ENCODE measurements around the gene IL4R. TPM values are rescaled to one million over a fixed set of nuclear protein-coding genes. Genes with fewer than 3 reads are reported as not detected.
"Not testable (repeated sequence)": the region's sequence is repeated elsewhere in the genome, so short reads cannot be mapped to it uniquely, and the experiment has no call there.

Gene IL4R
- total RNA-seq, 2 donors from 2014 or later: 30.6 to 31.6 TPM

GRCh38 chr16:27327586-27327915, 13.8 kb downstream of the IL4R start:
- Histone ChIP-seq H3K4me3 (ENCODE audit: low read length) (no peak overlapping the region), H3K9ac (ENCODE audit: extremely low read depth, low read length, poor library complexity, severe bottlenecking) (no peak overlapping the region), H3K27me3 (ENCODE audit: control insufficient read depth, insufficient read depth, low read length, poor library complexity, severe bottlenecking) (no peaks in the 10 kb centered on the region), H3K27ac (ENCODE audit: low read depth, low read length) (no peak overlapping the region), H3K4me1 (ENCODE audit: control insufficient read depth, insufficient read depth, low read length) (peaks cover 15% of the 10 kb centered on the region), H3K36me3 (ENCODE audit: control insufficient read depth, insufficient read depth, low read length) (no peaks in the 10 kb centered on the region), H3K9me3 (ENCODE audit: control insufficient read depth, low read length) (peaks cover 5% of the 10 kb centered on the region)
- Mint-ChIP-seq H3K4me1 (peaks cover 53% of the 10 kb centered on the region), H3K4me3 (peak overlapping the region; percentile 19), H3K36me3 (ENCODE audit: low read depth) (peaks cover 18% of the 10 kb centered on the region), H3K27me3 (ENCODE audit: insufficient read depth) (no peaks in the 10 kb centered on the region), H3K27ac (peak overlapping the region; percentile 85), H3K9me3 (peaks cover 3% of the 10 kb centered on the region)
- 27 to 33% methylated on average over 3 of the region's 3 CpGs for WGBS, 2 experiments (ENCODE audit: insufficient coverage in 1 of 2, insufficient read length in 1 of 2)
- DNase-seq: no peak
- no peak for TF ChIP-seq CTCF (conservative IDR thresholded peaks at IDR 0.05)

- Histone ChIP-seq H3K9ac (ENCODE audit: extremely low read depth, low read length, poor library complexity, severe bottlenecking) (no peak overlapping the region), H3K27ac (ENCODE audit: low read depth, low read length) (no peak overlapping the region), H3K4me3 (ENCODE audit: low read length) (no peak overlapping the region), H3K27me3 (ENCODE audit: control insufficient read depth, insufficient read depth, low read length, poor library complexity, severe bottlenecking) (no peaks in the 10 kb centered on the region), H3K4me1 (ENCODE audit: control insufficient read depth, insufficient read depth, low read length) (peaks cover 15% of the 10 kb centered on the region), H3K36me3 (ENCODE audit: control insufficient read depth, insufficient read depth, low read length) (no peaks in the 10 kb centered on the region), H3K9me3 (ENCODE audit: control insufficient read depth, low read length) (peaks cover 5% of the 10 kb centered on the region)
- DNase-seq: no peak
- WGBS, 2 experiments (ENCODE audit: insufficient coverage in 1 of 2, insufficient read length in 1 of 2): 94 to 95% methylated on average over 5 of the region's 5 CpGs
- H3K36me3 Mint-ChIP-seq (ENCODE audit: low read depth): peaks cover 20% of the 10 kb centered on the region
- no peak for TF ChIP-seq CTCF (conservative IDR thresholded peaks at IDR 0.05)
- peaks cover 3% of the 10 kb centered on the region for H3K9me3 Mint-ChIP-seq
- H3K4me3 Mint-ChIP-seq: no peak overlapping the region
- peaks cover 59% of the 10 kb centered on the region for H3K4me1 Mint-ChIP-seq
- H3K27me3 Mint-ChIP-seq (ENCODE audit: insufficient read depth): no peaks in the 10 kb centered on the region
- H3K27ac Mint-ChIP-seq: no peak overlapping the region
Observed at GRCh38 chr16:27328937-27329336, 15.2 kb downstream of the IL4R start.

- H3K36me3 Mint-ChIP-seq (ENCODE audit: low read depth): peaks cover 26% of the 10 kb centered on the region
- H3K4me1 Mint-ChIP-seq: peaks cover 55% of the 10 kb centered on the region
- H3K27ac ChIP-seq (ENCODE audit: low read depth, low read length); H3K9me3 Mint-ChIP-seq; H3K36me3 ChIP-seq (ENCODE audit: control insufficient read depth, insufficient read depth, low read length); H3K9me3 ChIP-seq (ENCODE audit: control insufficient read depth, low read length); H3K27me3 ChIP-seq (ENCODE audit: control insufficient read depth, insufficient read depth, low read length, poor library complexity, severe bottlenecking); H3K27me3 Mint-ChIP-seq (ENCODE audit: insufficient read depth); H3K4me3 ChIP-seq (ENCODE audit: low read length); H3K9ac ChIP-seq (ENCODE audit: extremely low read depth, low read length, poor library complexity, severe bottlenecking); H3K4me3 Mint-ChIP-seq: not testable (repeated sequence)
- DNase-seq: peak; percentile 40
- peak overlapping the region; percentile 69 for H3K27ac Mint-ChIP-seq
- WGBS, 2 experiments (ENCODE audit: insufficient coverage in 1 of 2, insufficient read length in 1 of 2): 93 to 97% methylated on average over 6 to 8 of the region's 8 CpGs
- peaks cover 14% of the 10 kb centered on the region for H3K4me1 ChIP-seq (ENCODE audit: control insufficient read depth, insufficient read depth, low read length)
Observed at GRCh38 chr16:27329376-27330079, 15.8 kb downstream of the IL4R start.

GRCh38 chr16:27330542-27330941, 16.8 kb downstream of the IL4R start:
- no peak for TF ChIP-seq CTCF (conservative IDR thresholded peaks at IDR 0.05)
- Mint-ChIP-seq H3K9me3 (peaks cover 3% of the 10 kb centered on the region), H3K27me3 (ENCODE audit: insufficient read depth) (no peaks in the 10 kb centered on the region), H3K4me1 (peaks cover 48% of the 10 kb centered on the region), H3K27ac (no peak overlapping the region), H3K4me3 (no peak overlapping the region), H3K36me3 (ENCODE audit: low read depth) (peaks cover 29% of the 10 kb centered on the region)
- peaks cover 9% of the 10 kb centered on the region for H3K4me1 ChIP-seq (ENCODE audit: control insufficient read depth, insufficient read depth, low read length)
- H3K36me3 ChIP-seq (ENCODE audit: control insufficient read depth, insufficient read depth, low read length): no peaks in the 10 kb centered on the region
- no peak overlapping the region for H3K9ac ChIP-seq (ENCODE audit: extremely low read depth, low read length, poor library complexity, severe bottlenecking)
- peaks cover 5% of the 10 kb centered on the region for H3K9me3 ChIP-seq (ENCODE audit: control insufficient read depth, low read length)
- no peak overlapping the region for H3K27ac ChIP-seq (ENCODE audit: low read depth, low read length)
- 95 to 100% methylated on average over 4 to 5 of the region's 5 CpGs for WGBS, 2 experiments (ENCODE audit: insufficient coverage in 1 of 2, insufficient read length in 1 of 2)
- DNase-seq: peak; percentile 71
- no peaks in the 10 kb centered on the region for H3K27me3 ChIP-seq (ENCODE audit: control insufficient read depth, insufficient read depth, low read length, poor library complexity, severe bottlenecking)
- no peak overlapping the region for H3K4me3 ChIP-seq (ENCODE audit: low read length)

Measured in endodermal cell (in vitro differentiated cells).